ENCODE data around the gene SNAPC2. TPM values are rescaled to one million over a fixed set of nuclear protein-coding genes. Genes with fewer than 3 reads are reported as not detected.

SNAPC2 gene
- total RNA-seq, 1 donor from 2014 or later, result 14.4 TPM

GRCh38 chr19:7944177-7944761 lies 24.1 kb downstream of the SNAPC2 start:
- peak; percentile 26 for ATAC-seq (ENCODE audit: low read depth)

GRCh38 chr19:7947939-7948338 lies 27.8 kb downstream of the SNAPC2 start:
- CTCF ChIA-PET, result no interaction called here
- DNase-seq, result no peak

More at GRCh38 chr19:7944177-7944761, 24.1 kb downstream of the SNAPC2 start:
- Mint-ChIP-seq H3K36me3 (ENCODE audit: low read depth) (peaks cover 22% of the 10 kb centered on the region), H3K4me3 (peak overlapping the region; percentile 91), H3K9me3 (no peaks in the 10 kb centered on the region), H3K27ac (peak overlapping the region; percentile 97), H3K27me3 (no peaks in the 10 kb centered on the region), H3K4me1 (peaks cover 30% of the 10 kb centered on the region)
- ChIA-PET POLR2A (interaction anchor here (0.5 to 2.8 kb wide), 28 partner anchors 9 to 875 kb away, joined by 3 to 49 read pairs (median 4); partner anchors contain the start of genes CERS4, ELAVL1, MAP2K7 and PET100), CTCF (interaction anchor here (0.6 to 3.2 kb wide), 25 partner anchors 15 to 845 kb away, joined by 3 to 12 read pairs (median 4); partner anchors contain the start of genes CTXN1, SNAPC2 and TRAPPC5)
- TF ChIP-seq, protein P1, sequence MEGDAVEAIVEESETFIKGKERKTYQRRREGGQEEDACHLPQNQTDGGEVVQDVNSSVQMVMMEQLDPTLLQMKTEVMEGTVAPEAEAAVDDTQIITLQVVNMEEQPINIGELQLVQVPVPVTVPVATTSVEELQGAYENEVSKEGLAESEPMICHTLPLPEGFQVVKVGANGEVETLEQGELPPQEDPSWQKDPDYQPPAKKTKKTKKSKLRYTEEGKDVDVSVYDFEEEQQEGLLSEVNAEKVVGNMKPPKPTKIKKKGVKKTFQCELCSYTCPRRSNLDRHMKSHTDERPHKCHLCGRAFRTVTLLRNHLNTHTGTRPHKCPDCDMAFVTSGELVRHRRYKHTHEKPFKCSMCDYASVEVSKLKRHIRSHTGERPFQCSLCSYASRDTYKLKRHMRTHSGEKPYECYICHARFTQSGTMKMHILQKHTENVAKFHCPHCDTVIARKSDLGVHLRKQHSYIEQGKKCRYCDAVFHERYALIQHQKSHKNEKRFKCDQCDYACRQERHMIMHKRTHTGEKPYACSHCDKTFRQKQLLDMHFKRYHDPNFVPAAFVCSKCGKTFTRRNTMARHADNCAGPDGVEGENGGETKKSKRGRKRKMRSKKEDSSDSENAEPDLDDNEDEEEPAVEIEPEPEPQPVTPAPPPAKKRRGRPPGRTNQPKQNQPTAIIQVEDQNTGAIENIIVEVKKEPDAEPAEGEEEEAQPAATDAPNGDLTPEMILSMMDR (IDR thresholded peaks at IDR 0.05), result peak; percentile 73
- peak; percentile 74 for DNase-seq
- intact Hi-C loops (cut with micrococcal nuclease), result loop anchor here (1.0 to 5.0 kb wide), 5 partner anchors 58 to 377 kb away; partner anchors contain the start of gene CERS4

DNA sequence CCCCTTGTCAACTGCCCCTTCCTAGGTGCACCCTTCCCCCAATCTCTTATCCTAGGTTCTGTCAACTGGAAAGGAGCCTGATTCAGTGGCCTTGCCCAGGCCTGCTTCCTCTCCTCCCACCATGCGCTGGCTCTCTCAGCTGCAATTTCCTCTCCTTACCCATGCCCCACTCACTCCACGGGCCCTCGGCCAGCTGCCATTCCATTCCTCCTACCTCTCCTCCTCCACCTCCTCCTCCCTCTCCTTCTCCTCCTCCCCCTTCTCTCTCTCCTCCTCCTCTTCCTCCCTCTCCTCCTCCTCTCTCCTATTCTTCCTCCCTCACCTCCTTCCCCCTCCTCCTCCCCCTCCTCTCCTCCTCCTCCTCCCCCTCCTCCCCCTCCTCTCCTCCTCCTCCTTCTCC lies 32.9 kb downstream of the SNAPC2 start:
- Mint-ChIP-seq H3K9me3 (no peaks in the 10 kb centered on the region), H3K36me3 (ENCODE audit: low read depth) (peaks cover 6% of the 10 kb centered on the region), H3K27me3 (no peaks in the 10 kb centered on the region), H3K4me3 (no peak overlapping the region), H3K4me1 (no peaks in the 10 kb centered on the region), H3K27ac (no peak overlapping the region)
- TF ChIP-seq, protein P1 (IDR thresholded peaks at IDR 0.05), result no peak
- intact Hi-C loops (cut with micrococcal nuclease), result no loop called here
- no peak for DNase-seq
- no peak for ATAC-seq (ENCODE audit: low read depth)
- ChIA-PET POLR2A (interaction anchor here (0.7 kb wide), 1 partner anchor 145 kb away, joined by 8 read pairs; no protein-coding TSS in a partner anchor), CTCF (no interaction called here)

More at GRCh38 chr19:7947939-7948338, 27.8 kb downstream of the SNAPC2 start:
- peaks cover 4% of the 10 kb centered on the region for H3K36me3 Mint-ChIP-seq (ENCODE audit: low read depth)
- peaks cover 12% of the 10 kb centered on the region for H3K4me1 Mint-ChIP-seq
- no peaks in the 10 kb centered on the region for H3K9me3 Mint-ChIP-seq
- H3K27me3 Mint-ChIP-seq, result no peaks in the 10 kb centered on the region
- TF ChIP-seq, protein P1 (IDR thresholded peaks at IDR 0.05), result no peak
- no peak overlapping the region for H3K27ac Mint-ChIP-seq
- H3K4me3 Mint-ChIP-seq, result no peak overlapping the region
- intact Hi-C loops (cut with micrococcal nuclease), result no loop called here
- POLR2A ChIA-PET, result no interaction called here
- ATAC-seq (ENCODE audit: low read depth), result no peak

DNA sequence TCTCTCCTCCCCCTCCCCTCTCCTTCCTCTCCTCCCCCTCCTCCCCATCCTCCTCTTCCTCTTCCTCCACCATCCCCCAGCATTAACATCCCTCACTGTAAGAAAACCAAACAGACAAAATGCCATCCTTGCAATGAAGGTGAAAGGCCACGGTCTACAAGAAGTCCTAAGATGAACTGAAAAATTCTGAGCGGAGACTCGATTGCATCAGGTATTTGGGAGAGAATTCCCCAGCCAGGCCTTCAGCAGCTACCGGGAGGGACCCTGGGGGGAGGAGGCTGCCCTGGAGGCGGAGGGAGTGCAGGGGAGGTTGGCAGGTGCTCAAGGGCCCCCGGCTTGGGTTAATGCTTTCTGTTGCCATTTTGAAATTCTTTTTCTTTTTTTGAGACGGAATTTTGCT lies 33.4 kb downstream of the SNAPC2 start:
- Mint-ChIP-seq H3K9me3 (no peaks in the 10 kb centered on the region), H3K4me1 (no peaks in the 10 kb centered on the region), H3K4me3 (no peak overlapping the region), H3K36me3 (ENCODE audit: low read depth) (peaks cover 11% of the 10 kb centered on the region), H3K27me3 (no peaks in the 10 kb centered on the region), H3K27ac (no peak overlapping the region)
- ChIA-PET CTCF (interaction anchor here (0.7 kb wide), 1 partner anchor 156 kb away, joined by 3 read pairs; no protein-coding TSS in a partner anchor), POLR2A (no interaction called here)
- TF ChIP-seq, protein P1 (IDR thresholded peaks at IDR 0.05), result no peak
- DNase-seq, result no peak
- intact Hi-C loops (cut with micrococcal nuclease), result no loop called here
- ATAC-seq (ENCODE audit: low read depth), result no peak

- DNase-seq (no peak), ATAC-seq (ENCODE audit: low read depth) (no peak)
- Mint-ChIP-seq H3K4me1 (no peaks in the 10 kb centered on the region), H3K27me3 (no peaks in the 10 kb centered on the region), H3K9me3 (no peaks in the 10 kb centered on the region), H3K4me3 (no peak overlapping the region), H3K27ac (no peak overlapping the region), H3K36me3 (ENCODE audit: low read depth) (peaks cover 21% of the 10 kb centered on the region)
- TF ChIP-seq, protein P1 (IDR thresholded peaks at IDR 0.05), result no peak
- ChIA-PET POLR2A (interaction anchor here (0.6 to 0.7 kb wide), 2 partner anchors 619 to 1747 kb away, joined by 9 to 13 read pairs; no protein-coding TSS in a partner anchor), CTCF (no interaction called here)
- intact Hi-C loops (cut with micrococcal nuclease), result no loop called here
Observed at GRCh38 chr19:7955696-7956095, 35.6 kb downstream of the SNAPC2 start.
